PC-3 (cell line): ENCODE data around the gene SERPINA6. TPM values are rescaled to one million over a fixed set of nuclear protein-coding genes. Genes with fewer than 3 reads are reported as not detected.

ENCODE experiments used
- ATAC-seq: fragments of 200-7000 bp; cut with Tn5 transposase; 2 replicates; pipeline ENCODE4 v1.9.1; 2020; ENCODE audit warnings: mild to moderate bottlenecking, moderate library complexity
- BruUV-seq: library from RNA; stranded (reverse); fragments of 400-500 nt; replicated peaks from 2 replicates; lab custom pipeline; 2021; lab: Mats Ljungman, UMichigan
- CTCF ChIA-PET: fragments of 300-600 bp; sonication (Branson Sonifier 250); formaldehyde crosslinking; loops from one replicate; lab custom pipeline; 2022; ENCODE audit warnings: antibody characterized with exemption; lab: Charles Lee
- POLR2A ChIA-PET: fragments of 300-600 bp; sonication (Branson Sonifier 250); formaldehyde crosslinking; loops from one replicate; lab custom pipeline; 2022; ENCODE audit warnings: antibody characterized with exemption; ENCODE audit not compliant: unreplicated experiment; lab: Charles Lee
- DNase-seq: peaks from one replicate; pipeline ENCODE4 v3.0.0-alpha.2; 2015
- H2AFZ ChIP-seq: fragments of 300-600 bp; sonication (generic); 2 replicates; pipeline ENCODE4 v1.6.0; 2016; ENCODE audit warnings: antibody characterized with exemption, low read length
- H3F3A ChIP-seq: fragments of 300-600 bp; sonication (generic); one replicate; pipeline ENCODE4 v1.6.0; 2017; ENCODE audit warnings: antibody characterized with exemption, low read length, control low read depth, mild to moderate bottlenecking; ENCODE audit not compliant: unreplicated experiment
- H3K27ac ChIP-seq: fragments of 300-600 bp; sonication (generic); 2 replicates; pipeline ENCODE4 v1.5.1; 2016; ENCODE audit warnings: mild to moderate bottlenecking, low read length
- H3K27me3 ChIP-seq: fragments of 300-600 bp; sonication (generic); 2 replicates; pipeline ENCODE4 v1.6.1; 2016; ENCODE audit warnings: low read length, mixed read lengths
- H3K36me3 ChIP-seq: fragments of 300-600 bp; sonication (generic); 2 replicates; pipeline ENCODE4 v1.6.1; 2016; ENCODE audit warnings: low read depth, mixed run types, low read length, mixed read lengths
- H3K4me1 ChIP-seq: fragments of 300-600 bp; sonication (generic); 2 replicates; pipeline ENCODE4 v1.5.1; 2016; ENCODE audit warnings: low read length; ENCODE audit not compliant: insufficient read depth
- H3K4me2 ChIP-seq: fragments of 300-600 bp; sonication (generic); 2 replicates; pipeline ENCODE4 v1.6.0; 2016; ENCODE audit warnings: low read length
- H3K4me3 ChIP-seq: fragments of 300-600 bp; sonication (generic); 2 replicates; pipeline ENCODE4 v1.5.1; 2016; ENCODE audit warnings: mild to moderate bottlenecking, low read length, mixed read lengths
- H3K79me2 ChIP-seq: fragments of 300-600 bp; sonication (generic); 2 replicates; pipeline ENCODE4 v1.6.1; 2017; ENCODE audit warnings: low read length, mixed read lengths
- H3K9ac ChIP-seq: fragments of 300-600 bp; sonication (generic); 2 replicates; pipeline ENCODE4 v1.6.0; 2016; ENCODE audit warnings: mild to moderate bottlenecking, low read length
- H3K9me2 ChIP-seq: fragments of 300-600 bp; sonication (generic); replicated peaks from 2 replicates; pipeline ENCODE4 v1.6.1; 2016; ENCODE audit warnings: mixed run types, low read length, mixed read lengths
- H3K9me3 ChIP-seq: fragments of 300-600 bp; sonication (generic); 2 replicates; pipeline ENCODE4 v1.6.1; 2016; ENCODE audit warnings: low read length, mixed read lengths
- H4K20me1 ChIP-seq: fragments of 300-600 bp; sonication (generic); 2 replicates; pipeline ENCODE4 v1.6.1; 2016; ENCODE audit warnings: low read length, mixed read lengths
- EZH2 ChIP-seq: fragments of 300-600 bp; sonication (generic); IDR thresholded peaks from one replicate; pipeline ENCODE4 v1.6.1; 2017; ENCODE audit warnings: antibody characterized with exemption, mild to moderate bottlenecking, low read length; ENCODE audit not compliant: unreplicated experiment
- EZH2phosphoT487 ChIP-seq: fragments of 300-600 bp; sonication (generic); IDR thresholded peaks from 2 replicates; pipeline ENCODE4 v1.6.1; 2018; ENCODE audit warnings: mild to moderate bottlenecking, antibody characterized with exemption, low read length, borderline replicate concordance
- intact Hi-C: fragments of 100-400 bp; cut with micrococcal nuclease; formaldehyde crosslinking; loops from 2 replicates; pipeline ENCODE4 v1.9.0; 2023
- total RNA-seq: library from RNA; depleted of rRNA; stranded (reverse); fragments of >200 nt; gene quantifications from 2 replicates; pipeline ENCODE4 v1.2.3, GENCODE V29; 2014
- TF ChIP-seq, protein P1 (sequence below): fragments of 300-600 bp; sonication (generic); conservative IDR thresholded peaks from 2 replicates; pipeline ENCODE4 v1.5.1; 2017; ENCODE audit warnings: antibody characterized with exemption, low read depth, mild to moderate bottlenecking, low read length

Gene SERPINA6
- total RNA-seq, 1 experiment from 2014 or later, result not detected

GRCh38 chr14:94288610-94289465, 34.3 kb downstream of the SERPINA6 start:
- H2AFZ ChIP-seq, result no peak overlapping the region
- H3K79me2 ChIP-seq, result no peaks in the 10 kb centered on the region
- H3K9ac ChIP-seq, result no peak overlapping the region
- no peak for DNase-seq
- no peaks in the 10 kb centered on the region for H4K20me1 ChIP-seq
- no peak for ATAC-seq
- H3K27ac ChIP-seq, result no peak overlapping the region
- TF ChIP-seq EZH2phosphoT487 (no peak), EZH2 (no peak)
- TF ChIP-seq, protein P1, sequence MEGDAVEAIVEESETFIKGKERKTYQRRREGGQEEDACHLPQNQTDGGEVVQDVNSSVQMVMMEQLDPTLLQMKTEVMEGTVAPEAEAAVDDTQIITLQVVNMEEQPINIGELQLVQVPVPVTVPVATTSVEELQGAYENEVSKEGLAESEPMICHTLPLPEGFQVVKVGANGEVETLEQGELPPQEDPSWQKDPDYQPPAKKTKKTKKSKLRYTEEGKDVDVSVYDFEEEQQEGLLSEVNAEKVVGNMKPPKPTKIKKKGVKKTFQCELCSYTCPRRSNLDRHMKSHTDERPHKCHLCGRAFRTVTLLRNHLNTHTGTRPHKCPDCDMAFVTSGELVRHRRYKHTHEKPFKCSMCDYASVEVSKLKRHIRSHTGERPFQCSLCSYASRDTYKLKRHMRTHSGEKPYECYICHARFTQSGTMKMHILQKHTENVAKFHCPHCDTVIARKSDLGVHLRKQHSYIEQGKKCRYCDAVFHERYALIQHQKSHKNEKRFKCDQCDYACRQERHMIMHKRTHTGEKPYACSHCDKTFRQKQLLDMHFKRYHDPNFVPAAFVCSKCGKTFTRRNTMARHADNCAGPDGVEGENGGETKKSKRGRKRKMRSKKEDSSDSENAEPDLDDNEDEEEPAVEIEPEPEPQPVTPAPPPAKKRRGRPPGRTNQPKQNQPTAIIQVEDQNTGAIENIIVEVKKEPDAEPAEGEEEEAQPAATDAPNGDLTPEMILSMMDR, result no peak
- POLR2A ChIA-PET, result no interaction called here
- no peaks in the 10 kb centered on the region for H3K4me1 ChIP-seq
- no peaks in the 10 kb centered on the region for H3K9me3 ChIP-seq
- no peak overlapping the region for H3K4me3 ChIP-seq
- H3F3A ChIP-seq, result no peaks in the 10 kb centered on the region
- intact Hi-C loops, result no loop called here
- no peak overlapping the region for H3K4me2 ChIP-seq
- H3K9me2 ChIP-seq, result no peaks in the 10 kb centered on the region
- H3K36me3 ChIP-seq, result no peaks in the 10 kb centered on the region
- no TSS peak for BruUV-seq
- 0 out of 2 replicates have a peak, but pooled peaks cover 21% of the 10 kb centered on the region for H3K27me3 ChIP-seq
- CTCF ChIA-PET, result no interaction called here

DNA sequence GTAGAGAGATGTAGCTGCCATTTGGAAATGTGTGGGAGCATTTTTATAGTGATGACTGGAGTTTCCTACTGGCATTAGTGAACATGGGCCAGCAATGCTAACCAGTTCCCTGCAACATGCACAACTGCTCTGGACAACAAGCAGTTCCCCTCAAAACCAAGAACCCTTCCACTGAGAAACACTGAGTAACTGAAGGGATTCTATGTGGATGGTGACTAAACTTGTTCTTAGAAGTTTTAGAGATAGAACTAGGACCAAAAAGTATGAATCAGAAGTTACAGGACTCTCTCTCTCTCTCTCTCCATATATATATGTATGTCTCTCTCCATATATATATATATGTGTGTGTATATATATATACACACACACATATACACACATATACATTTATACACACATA, 38.0 kb downstream of the SERPINA6 start:
- no peak overlapping the region for H3K9ac ChIP-seq
- ChIA-PET POLR2A (no interaction called here), CTCF (no interaction called here)
- no peaks in the 10 kb centered on the region for H3K9me2 ChIP-seq
- ATAC-seq, result no peak
- no peak overlapping the region for H3K27ac ChIP-seq
- no peak overlapping the region for H3K4me3 ChIP-seq
- no peaks in the 10 kb centered on the region for H3F3A ChIP-seq
- DNase-seq, result no peak
- BruUV-seq, result no TSS peak
- H3K4me2 ChIP-seq, result no peak overlapping the region
- 0 out of 2 replicates have a peak, but pooled peaks cover 4% of the 10 kb centered on the region for H3K27me3 ChIP-seq
- TF ChIP-seq EZH2phosphoT487, result no peak
- TF ChIP-seq, protein P1, result no peak
- TF ChIP-seq EZH2, result no peak
- intact Hi-C loops, result no loop called here
- H2AFZ ChIP-seq, result no peak overlapping the region
- no peaks in the 10 kb centered on the region for H3K36me3 ChIP-seq
- H3K79me2 ChIP-seq, result no peaks in the 10 kb centered on the region
- no peaks in the 10 kb centered on the region for H3K4me1 ChIP-seq
- H4K20me1 ChIP-seq, result no peaks in the 10 kb centered on the region
- no peaks in the 10 kb centered on the region for H3K9me3 ChIP-seq

GRCh38 chr14:94284221-94284620, 38.9 kb downstream of the SERPINA6 start:
- Histone ChIP-seq H3K36me3 (no peaks in the 10 kb centered on the region), H3K4me2 (no peak overlapping the region), H3K27ac (no peak overlapping the region), H3K9me2 (no peaks in the 10 kb centered on the region), H3K79me2 (no peaks in the 10 kb centered on the region), H3K4me1 (no peaks in the 10 kb centered on the region), H3F3A (no peaks in the 10 kb centered on the region), H4K20me1 (no peaks in the 10 kb centered on the region), H3K27me3 (0 out of 2 replicates have a peak, but pooled peaks cover 4% of the 10 kb centered on the region), H3K4me3 (no peak overlapping the region), H2AFZ (no peak overlapping the region), H3K9me3 (no peaks in the 10 kb centered on the region), H3K9ac (no peak overlapping the region)
- ATAC-seq, result no peak
- CTCF ChIA-PET, result no interaction called here
- POLR2A ChIA-PET, result no interaction called here
- DNase-seq, result no peak
- TF ChIP-seq EZH2phosphoT487 (no peak), EZH2 (no peak)
- TF ChIP-seq, protein P1, result no peak
- intact Hi-C loops, result no loop called here
- BruUV-seq, result no TSS peak
